Measurements from ENCODE around the gene LSM14B. TPM values are rescaled to one million over a fixed set of nuclear protein-coding genes. Genes with fewer than 3 reads are reported as not detected.

LSM14B gene
- polyA plus RNA-seq, 1 donor from 2014 or later, result 0.98 TPM

DNA sequence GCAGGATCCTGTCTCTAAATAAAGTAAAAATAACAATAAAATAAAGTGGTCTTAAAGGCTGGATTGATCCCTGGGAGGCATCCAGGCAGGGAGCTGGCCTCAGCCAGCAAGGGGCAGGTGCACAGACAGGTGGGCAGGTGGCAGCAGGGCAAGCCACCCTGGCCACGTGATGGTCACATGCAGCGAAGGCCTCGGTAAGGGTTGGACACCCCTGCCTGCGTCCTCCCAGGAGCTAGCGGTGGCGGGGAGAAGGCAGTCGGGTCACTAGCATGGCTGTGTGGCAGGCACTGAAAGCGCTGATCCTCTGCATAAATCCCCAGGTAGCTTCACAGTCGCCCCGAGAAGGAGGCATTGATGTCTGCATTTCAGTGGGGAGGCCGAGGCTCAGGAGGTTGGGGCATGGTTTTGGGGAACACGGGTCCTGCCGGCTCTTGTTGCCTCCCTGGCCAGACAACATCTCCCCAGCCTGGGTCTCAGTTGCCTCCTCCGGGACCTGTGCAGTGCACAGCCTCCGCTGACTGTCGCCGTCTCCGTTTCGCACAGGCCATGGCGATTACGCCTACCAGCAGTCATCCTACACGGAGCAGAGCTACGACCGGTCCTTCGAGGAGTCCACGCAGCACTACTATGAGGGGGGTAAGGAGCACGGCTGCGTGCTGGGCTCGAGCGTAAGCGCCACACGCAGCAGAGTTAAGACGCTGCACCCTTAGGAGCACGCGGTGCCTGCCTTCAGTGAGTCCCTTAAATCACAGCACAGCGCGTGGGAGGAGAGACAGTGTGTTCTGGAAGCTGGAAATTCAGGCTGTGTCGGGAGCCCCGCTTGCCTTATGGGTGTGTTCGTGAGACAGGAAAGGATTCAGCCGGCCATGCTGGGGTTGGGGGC lies 42.8 kb downstream of the LSM14B start:
- Mint-ChIP-seq H3K27me3 (no peaks in the 10 kb centered on the region), H3K9me3 (no peaks in the 10 kb centered on the region), H3K27ac (no peak overlapping the region), H3K36me3 (peaks cover 6% of the 10 kb centered on the region), H3K4me1 (no peaks in the 10 kb centered on the region), H3K4me3 (no peak overlapping the region)

DNA sequence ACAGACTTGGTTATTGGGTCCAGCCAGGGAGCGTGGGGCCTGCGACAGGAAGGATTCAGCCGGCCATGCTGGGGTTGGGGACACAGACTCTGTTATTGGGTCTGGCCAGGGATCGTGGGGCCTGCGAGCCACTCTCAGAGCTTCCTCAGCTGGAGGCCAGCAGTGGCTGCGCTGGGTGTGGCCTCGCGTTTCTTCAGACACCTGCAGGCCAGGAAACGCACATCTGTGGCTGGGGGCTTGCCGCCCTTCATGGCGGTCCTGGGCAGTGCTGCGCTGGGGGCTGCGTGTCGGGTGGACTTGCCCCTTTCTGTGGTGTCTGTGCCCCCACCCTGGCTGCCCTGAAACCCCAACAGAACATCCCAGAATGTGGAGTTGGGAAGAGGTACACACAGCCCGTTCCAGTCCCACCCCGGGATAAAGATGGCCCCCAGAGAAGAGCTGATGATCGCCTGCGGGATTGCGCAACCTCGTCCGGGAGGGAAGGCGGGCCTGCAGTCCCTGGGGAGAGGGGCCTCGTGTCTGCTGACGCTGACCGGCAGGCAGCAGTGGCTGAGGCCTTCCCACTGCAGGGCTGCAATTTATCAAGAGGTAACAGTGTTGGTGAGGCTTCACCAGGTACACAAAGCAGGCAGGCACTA lies 43.6 kb downstream of the LSM14B start:
- no peak overlapping the region for H3K4me3 Mint-ChIP-seq
- peaks cover 3% of the 10 kb centered on the region for H3K36me3 Mint-ChIP-seq
- no peaks in the 10 kb centered on the region for H3K4me1 Mint-ChIP-seq
- no peaks in the 10 kb centered on the region for H3K9me3 Mint-ChIP-seq
- H3K27me3 Mint-ChIP-seq, result no peaks in the 10 kb centered on the region
- H3K27ac Mint-ChIP-seq, result no peak overlapping the region

DNA sequence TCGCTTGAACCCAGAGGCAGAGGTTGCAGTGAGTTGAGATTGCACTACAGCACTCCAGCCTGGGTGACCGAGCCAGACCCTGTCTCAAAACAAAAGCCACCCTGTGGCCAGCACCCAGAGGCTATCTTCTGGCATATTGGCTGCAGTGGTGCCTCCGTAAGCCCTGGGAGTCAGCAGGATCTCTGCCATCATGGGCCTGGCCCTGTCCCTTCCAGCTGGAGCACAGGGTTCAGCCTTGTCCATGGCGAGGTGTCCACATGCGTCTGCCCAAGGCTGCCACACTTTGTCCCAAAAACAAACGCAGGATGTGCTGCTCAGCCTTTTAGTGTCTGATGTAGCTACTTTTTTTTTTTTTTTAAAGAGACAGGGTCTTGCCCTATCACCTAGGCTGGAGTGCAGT lies 45.2 kb downstream of the LSM14B start:
- H3K4me1 Mint-ChIP-seq, result no peaks in the 10 kb centered on the region
- H3K27ac Mint-ChIP-seq, result no peak overlapping the region
- peaks cover 3% of the 10 kb centered on the region for H3K36me3 Mint-ChIP-seq
- H3K9me3 Mint-ChIP-seq, result no peaks in the 10 kb centered on the region
- H3K4me3 Mint-ChIP-seq, result no peak overlapping the region
- H3K27me3 Mint-ChIP-seq, result no peaks in the 10 kb centered on the region

DNA sequence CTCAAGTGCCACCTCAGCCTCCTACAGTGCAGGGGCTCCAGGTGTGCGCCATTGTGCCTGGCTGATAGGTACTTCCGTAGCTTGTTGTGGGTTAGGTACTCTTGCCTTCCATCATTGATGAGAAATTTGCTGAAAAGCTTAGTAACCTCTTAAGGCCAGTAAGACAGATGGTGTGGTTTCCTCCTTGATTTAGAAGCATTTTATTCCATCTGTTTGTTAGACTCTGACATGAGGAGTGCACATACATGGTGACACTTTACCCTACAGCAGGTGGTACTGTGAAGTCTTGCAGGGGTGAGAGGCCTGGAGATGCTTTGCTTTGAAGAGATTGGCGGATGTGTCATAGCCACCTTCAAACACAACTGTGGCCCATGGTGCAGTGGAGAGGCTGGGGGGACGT lies 45.8 kb downstream of the LSM14B start:
- peaks cover 3% of the 10 kb centered on the region for H3K36me3 Mint-ChIP-seq
- H3K27me3 Mint-ChIP-seq, result no peaks in the 10 kb centered on the region

DNA sequence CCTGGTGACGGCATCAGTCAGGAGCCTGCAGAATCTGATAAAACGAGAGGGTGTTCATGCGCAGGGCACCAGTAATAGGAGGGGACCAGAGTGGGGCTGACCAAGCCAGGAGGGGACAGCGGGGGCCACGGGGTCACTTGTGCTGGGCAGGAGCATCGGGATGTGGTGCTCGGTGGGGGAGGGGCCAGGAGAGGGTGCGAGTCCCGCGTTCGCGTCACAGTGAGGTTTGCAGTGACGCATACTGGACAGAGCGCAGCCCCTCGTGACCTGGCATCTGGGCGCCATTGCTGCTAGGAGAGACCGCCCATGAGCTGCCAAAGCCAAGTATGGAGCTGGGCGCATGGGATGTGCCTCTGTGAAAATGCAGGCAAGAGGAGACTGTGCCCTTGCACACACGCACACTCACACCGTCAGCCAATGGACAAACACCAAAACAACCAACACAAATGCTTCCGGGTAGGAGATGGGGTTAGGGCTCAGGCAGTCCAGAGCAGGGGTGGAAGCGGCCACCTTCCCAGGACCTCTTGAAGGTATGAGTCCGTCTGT lies 46.7 kb downstream of the LSM14B start:
- Mint-ChIP-seq H3K9me3 (no peaks in the 10 kb centered on the region), H3K36me3 (peaks cover 4% of the 10 kb centered on the region), H3K4me3 (no peak overlapping the region), H3K4me1 (no peaks in the 10 kb centered on the region), H3K27ac (no peak overlapping the region), H3K27me3 (no peaks in the 10 kb centered on the region)

More for the DNA sequence above, 45.8 kb downstream of the LSM14B start:
- Mint-ChIP-seq H3K4me3 (no peak overlapping the region), H3K4me1 (no peaks in the 10 kb centered on the region), H3K9me3 (no peaks in the 10 kb centered on the region), H3K27ac (no peak overlapping the region)

DNA sequence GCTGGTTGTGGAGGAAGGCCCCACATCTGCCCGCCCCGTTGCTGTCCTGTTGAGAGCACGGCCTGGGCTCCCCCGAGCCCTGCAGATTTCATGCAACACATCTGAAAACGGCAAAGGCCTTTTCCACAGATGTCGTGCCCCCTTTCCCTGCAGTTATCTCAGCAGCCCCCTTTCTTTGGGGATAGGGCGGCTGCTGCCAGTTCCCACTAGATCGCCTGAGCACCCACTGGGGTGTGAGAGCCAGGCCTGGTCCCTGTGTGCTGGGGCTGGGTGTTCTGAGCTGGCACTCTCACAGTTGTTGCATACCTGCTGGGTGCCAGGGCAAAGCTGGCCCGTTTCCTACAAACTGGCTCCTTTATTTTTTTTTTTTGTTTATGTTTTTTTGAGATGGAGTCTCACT lies 48.3 kb downstream of the LSM14B start:
- Mint-ChIP-seq H3K27me3 (no peaks in the 10 kb centered on the region), H3K36me3 (peaks cover 6% of the 10 kb centered on the region), H3K27ac (no peak overlapping the region), H3K4me1 (no peaks in the 10 kb centered on the region), H3K4me3 (no peak overlapping the region), H3K9me3 (no peaks in the 10 kb centered on the region)

DNA sequence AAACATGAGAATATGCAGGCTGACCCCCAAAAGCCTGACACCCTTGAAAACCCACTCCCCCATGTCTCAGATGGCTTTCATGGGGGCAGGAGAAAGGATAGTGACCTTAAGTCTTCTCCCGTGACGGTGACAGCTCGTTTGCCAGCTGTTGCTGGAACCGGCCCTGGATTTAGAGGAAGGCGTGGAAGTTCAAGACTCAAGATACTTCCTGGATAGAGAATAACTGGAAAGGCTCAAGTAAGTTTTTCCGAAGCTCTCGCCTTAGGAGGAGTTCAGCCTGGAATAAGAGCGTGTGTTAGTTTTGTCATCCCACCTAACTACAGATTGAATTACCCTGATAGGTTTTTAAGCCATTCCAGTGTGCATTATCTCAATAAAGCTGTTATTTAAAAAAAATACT lies 49.0 kb downstream of the LSM14B start:
- Mint-ChIP-seq H3K27me3 (no peaks in the 10 kb centered on the region), H3K9me3 (no peaks in the 10 kb centered on the region), H3K4me3 (no peak overlapping the region), H3K4me1 (no peaks in the 10 kb centered on the region), H3K36me3 (peaks cover 6% of the 10 kb centered on the region), H3K27ac (no peak overlapping the region)

DNA sequence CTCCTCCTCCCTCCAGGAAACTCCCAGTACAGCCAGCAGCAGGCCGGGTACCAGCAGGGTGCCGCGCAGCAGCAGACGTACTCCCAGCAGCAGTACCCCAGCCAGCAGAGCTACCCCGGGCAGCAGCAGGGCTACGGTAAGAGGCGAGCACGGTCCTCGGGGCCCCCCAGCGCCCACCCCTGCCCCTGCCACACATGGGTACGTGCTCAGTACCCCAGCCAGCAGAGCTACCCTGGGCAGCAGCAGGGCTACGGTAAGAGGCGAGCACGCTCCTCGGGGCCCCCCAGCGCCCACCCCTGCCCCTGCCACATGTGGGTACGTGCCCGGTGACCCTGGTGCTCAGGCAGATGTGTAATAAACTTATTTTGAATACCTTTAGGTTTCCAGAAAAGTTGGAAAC lies 50.4 kb downstream of the LSM14B start:
- no peak overlapping the region for H3K4me3 Mint-ChIP-seq

DNA sequence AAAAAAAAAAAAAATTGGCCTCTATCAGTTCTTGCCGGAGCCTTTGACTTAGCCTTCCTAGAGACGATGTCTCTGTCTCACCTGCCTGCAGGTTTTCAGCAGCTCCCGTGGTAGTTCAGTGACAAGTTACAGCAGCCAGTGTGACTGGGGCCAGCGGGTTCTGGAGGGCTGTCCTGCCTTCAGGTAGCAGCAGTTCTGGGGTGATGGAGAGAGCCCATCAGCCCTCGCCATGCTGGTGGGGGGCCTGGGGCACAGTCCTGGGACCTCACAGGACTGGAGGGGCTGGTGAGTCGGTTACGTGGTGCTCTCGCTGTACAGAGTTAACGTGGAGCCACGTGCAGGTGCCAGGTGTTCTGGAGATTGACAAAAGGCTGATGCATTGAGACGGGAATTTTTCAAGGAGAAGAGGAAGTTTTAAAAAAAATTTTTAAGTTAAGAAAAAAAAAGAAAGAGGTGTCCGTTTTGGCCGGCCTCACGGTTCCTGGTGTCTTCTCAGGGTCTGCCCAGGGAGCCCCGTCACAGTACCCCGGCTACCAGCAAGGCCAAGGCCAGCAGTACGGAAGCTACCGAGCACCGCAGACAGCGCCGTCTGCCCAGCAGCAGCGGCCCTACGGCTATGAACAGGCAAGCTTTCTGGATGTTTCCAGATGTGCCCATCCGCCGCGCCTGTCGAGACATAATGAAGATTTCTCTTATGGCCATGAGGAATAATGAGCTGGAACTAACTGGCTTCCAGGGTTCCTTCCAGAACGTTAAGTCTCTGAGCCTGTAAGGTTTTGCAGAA lies 51.9 kb downstream of the LSM14B start:
- Mint-ChIP-seq H3K4me3 (peak overlapping the region in 1 of 4 donors; percentile 35), H3K9me3 (no peaks in the 10 kb centered on the region), H3K27me3 (no peaks in the 10 kb centered on the region), H3K36me3 (peaks cover 3% of the 10 kb centered on the region), H3K4me1 (peaks cover 0 to 1% (median 0%) of the 10 kb centered on the region in 3 donors), H3K27ac (peak overlapping the region in 1 of 3 donors; percentile 82)

More for the DNA sequence above, 50.4 kb downstream of the LSM14B start:
- H3K4me1 Mint-ChIP-seq, result no peaks in the 10 kb centered on the region
- no peak overlapping the region for H3K27ac Mint-ChIP-seq
- H3K36me3 Mint-ChIP-seq, result peaks cover 6% of the 10 kb centered on the region
- H3K27me3 Mint-ChIP-seq, result no peaks in the 10 kb centered on the region
- H3K9me3 Mint-ChIP-seq, result no peaks in the 10 kb centered on the region

DNA sequence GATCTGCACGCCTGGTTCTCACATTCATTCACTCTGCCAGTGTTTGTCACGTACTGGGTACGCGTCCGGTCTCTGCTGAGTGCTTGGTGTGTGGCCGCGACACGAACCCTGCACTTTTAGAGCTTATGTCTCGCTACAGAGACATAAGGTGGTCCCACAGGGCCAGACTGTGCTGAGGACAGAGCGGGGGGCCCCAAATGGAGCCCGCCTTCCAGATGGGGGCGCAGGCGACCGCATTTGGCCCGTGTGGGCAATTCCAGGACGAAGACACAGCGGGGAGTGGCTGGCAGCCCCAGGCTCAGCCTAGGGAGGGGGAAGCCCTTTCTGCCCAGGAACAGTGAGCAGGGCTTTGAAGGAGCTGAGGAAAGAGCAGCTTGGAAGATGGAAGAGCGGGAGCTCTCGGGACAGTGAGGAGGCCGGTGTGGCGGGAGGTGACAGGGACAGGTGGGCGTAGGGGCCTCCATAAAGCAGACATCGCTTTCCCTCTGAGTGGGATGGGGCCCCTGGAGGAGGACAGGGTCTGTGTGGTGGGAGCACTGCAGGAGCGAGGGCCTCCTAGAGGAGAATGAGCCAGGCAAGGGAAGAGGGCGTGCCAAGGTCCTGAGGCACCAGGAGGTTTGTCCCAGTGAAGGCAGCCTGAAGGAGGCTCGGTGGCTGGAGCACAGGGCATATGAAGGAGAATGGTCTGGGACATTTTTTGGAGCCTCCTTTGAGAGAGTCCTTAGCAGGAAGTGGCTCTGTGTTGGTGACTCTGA lies 52.8 kb downstream of the LSM14B start:
- no peaks in the 10 kb centered on the region for H3K27me3 Mint-ChIP-seq
- peak overlapping the region in 2 of 3 donors; percentile 26 to 82 for H3K27ac Mint-ChIP-seq
- no peaks in the 10 kb centered on the region for H3K9me3 Mint-ChIP-seq
- H3K4me3 Mint-ChIP-seq, result peak overlapping the region in 1 of 4 donors; percentile 27
- peaks cover 0 to 1% (median 0%) of the 10 kb centered on the region in 3 donors for H3K4me1 Mint-ChIP-seq
- H3K36me3 Mint-ChIP-seq, result peaks cover 3% of the 10 kb centered on the region

DNA sequence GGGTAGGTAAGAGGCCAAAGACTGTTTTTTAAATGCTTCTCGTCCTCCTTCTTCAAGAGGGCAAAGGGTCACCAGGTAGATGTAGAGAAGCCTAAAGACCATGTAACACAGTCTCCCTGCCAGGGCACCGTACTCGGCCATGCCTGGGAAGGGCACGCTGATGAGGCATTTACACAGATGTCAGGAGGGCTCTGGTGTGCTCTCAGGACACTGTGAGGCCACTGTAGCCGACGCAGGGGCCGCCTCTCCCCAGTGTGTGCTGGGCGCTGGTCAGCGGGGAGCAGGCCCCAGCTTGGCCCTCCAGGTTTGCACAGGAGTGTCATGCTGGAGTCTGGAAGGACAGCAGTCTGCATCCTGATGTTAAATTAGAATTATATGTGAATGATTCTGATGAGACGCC lies 53.4 kb downstream of the LSM14B start:
- H3K27me3 Mint-ChIP-seq, result no peaks in the 10 kb centered on the region
- no peaks in the 10 kb centered on the region for H3K9me3 Mint-ChIP-seq
- H3K4me3 Mint-ChIP-seq, result no peak overlapping the region
- H3K36me3 Mint-ChIP-seq, result peaks cover 3% of the 10 kb centered on the region
- peak overlapping the region in 1 of 3 donors; percentile 26 for H3K27ac Mint-ChIP-seq
- H3K4me1 Mint-ChIP-seq, result peaks cover 0 to 1% (median 0%) of the 10 kb centered on the region in 3 donors

DNA sequence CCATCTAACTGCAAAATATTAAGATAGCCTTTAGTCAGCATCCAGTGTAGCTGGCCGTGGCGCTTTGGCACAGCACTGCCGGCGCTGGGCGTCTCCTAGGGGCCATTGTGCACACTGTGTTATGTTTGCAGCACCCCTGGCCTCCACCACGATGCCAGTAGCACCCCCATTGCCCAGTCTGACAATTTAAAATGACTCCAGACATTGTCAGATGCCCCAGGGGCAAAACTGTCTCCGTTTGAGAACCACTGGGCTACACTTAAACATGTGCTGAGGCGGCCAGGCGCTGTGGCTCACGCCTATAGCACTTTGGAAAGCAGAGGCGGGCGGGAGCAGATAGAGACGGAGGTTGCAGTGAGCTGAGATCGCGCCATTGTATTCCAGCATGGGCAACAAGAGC lies 54.6 kb downstream of the LSM14B start:
- Mint-ChIP-seq H3K27ac (no peak overlapping the region), H3K36me3 (peaks cover 3% of the 10 kb centered on the region)

DNA sequence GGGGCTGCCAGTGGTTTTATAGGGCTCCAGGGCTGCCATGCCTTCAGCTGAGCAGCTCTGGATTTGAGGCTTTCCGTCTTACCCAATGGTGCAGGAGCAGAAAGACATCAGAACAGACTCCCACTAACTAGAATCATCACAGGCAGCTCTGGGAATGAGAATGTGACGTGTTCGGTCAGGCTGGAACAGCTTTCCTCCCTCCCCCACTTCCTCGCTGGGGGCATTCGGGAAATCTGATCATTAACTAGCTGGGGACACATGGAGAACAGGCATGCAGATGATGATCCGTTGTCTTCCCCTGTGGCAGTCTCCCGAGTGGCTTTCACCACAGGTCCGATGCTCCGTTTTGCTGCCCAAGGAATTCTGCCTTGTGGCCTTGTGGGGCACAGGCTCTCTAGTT lies 55.0 kb downstream of the LSM14B start:
- Mint-ChIP-seq H3K4me1 (peaks cover 5 to 7% (median 7%) of the 10 kb centered on the region in 3 donors), H3K27me3 (no peaks in the 10 kb centered on the region), H3K4me3 (no peak overlapping the region), H3K27ac (no peak overlapping the region), H3K36me3 (peaks cover 3% of the 10 kb centered on the region), H3K9me3 (no peaks in the 10 kb centered on the region)

More for the DNA sequence above, 54.6 kb downstream of the LSM14B start:
- Mint-ChIP-seq H3K4me1 (peaks cover 1 to 3% (median 3%) of the 10 kb centered on the region in 3 donors), H3K9me3 (no peaks in the 10 kb centered on the region), H3K4me3 (peak overlapping the region in 1 of 4 donors; percentile 40), H3K27me3 (no peaks in the 10 kb centered on the region)
